ENCODE measurements around the gene CDKN1A. TPM values are rescaled to one million over a fixed set of nuclear protein-coding genes. Genes with fewer than 3 reads are reported as not detected.
"Not testable (repeated sequence)": the region's sequence is repeated elsewhere in the genome, so short reads cannot be mapped to it uniquely, and the experiment has no call there.

Gene CDKN1A
- total RNA-seq, 4 donors from 2014 or later, result 143 to 200 (median 181) TPM

- intact Hi-C loops (cut with DNase I; ENCODE audit: low total_unique reads), result no loop called here
- no peak for TF ChIP-seq POLR2A (IDR thresholded peaks at IDR 0.05)
- 92 to 95% methylated on average over 7 of the region's 7 CpGs for WGBS, 2 donors
- peak in 1 of 2 donors; percentile 56 for DNase-seq (ENCODE audit: low spot score in 2 of 2)
- no peak overlapping the region for H3K4me3 ChIP-seq (ENCODE audit: low read depth, poor library complexity, severe bottlenecking)
Observed at GRCh38 chr6:36719126-36719525, 40.6 kb downstream of the CDKN1A start.

- DNase-seq (ENCODE audit: low spot score in 2 of 2), result no peak
- TF ChIP-seq POLR2A (IDR thresholded peaks at IDR 0.05) (no peak), CTCF (IDR thresholded peaks at IDR 0.05) (no peak)
- WGBS, 2 donors, result 93 to 94% methylated on average over 11 of the region's 11 CpGs
- intact Hi-C loops (cut with DNase I; ENCODE audit: low total_unique reads), result no loop called here
- H3K4me3 ChIP-seq (ENCODE audit: low read depth, poor library complexity, severe bottlenecking), result no peak overlapping the region
Observed at GRCh38 chr6:36720251-36721141, 42.0 kb downstream of the CDKN1A start.

GRCh38 chr6:36721369-36722140 lies 43.0 kb downstream of the CDKN1A start:
- no peak for DNase-seq (ENCODE audit: low spot score in 2 of 2)
- no peak overlapping the region for H3K4me3 ChIP-seq (ENCODE audit: low read depth, poor library complexity, severe bottlenecking)
- 79 to 81% methylated on average over 2 to 3 of the region's 15 CpGs for WGBS, 2 donors
- intact Hi-C loops (cut with DNase I; ENCODE audit: low total_unique reads), result no loop called here
- TF ChIP-seq POLR2A (IDR thresholded peaks at IDR 0.05) (no peak), CTCF (IDR thresholded peaks at IDR 0.05) (no peak)

GRCh38 chr6:36722365-36722764 lies 43.9 kb downstream of the CDKN1A start:
- intact Hi-C loops (cut with DNase I; ENCODE audit: low total_unique reads), result no loop called here
- 84% methylated on average over 9 to 10 of the region's 10 CpGs for WGBS, 2 donors
- TF ChIP-seq POLR2A (IDR thresholded peaks at IDR 0.05) (no peak), CTCF (IDR thresholded peaks at IDR 0.05) (no peak)

GRCh38 chr6:36722879-36723278 lies 44.4 kb downstream of the CDKN1A start:
- intact Hi-C loops (cut with DNase I; ENCODE audit: low total_unique reads), result no loop called here
- TF ChIP-seq POLR2A (IDR thresholded peaks at IDR 0.05) (no peak), CTCF (IDR thresholded peaks at IDR 0.05) (no peak)
- no peak for DNase-seq (ENCODE audit: low spot score in 2 of 2)
- WGBS, 2 donors, result 63 to 66% methylated on average over 2 of the region's 2 CpGs
- H3K4me3 ChIP-seq (ENCODE audit: low read depth, poor library complexity, severe bottlenecking), result no peak overlapping the region

More at GRCh38 chr6:36722365-36722764, 43.9 kb downstream of the CDKN1A start:
- H3K4me3 ChIP-seq (ENCODE audit: low read depth, poor library complexity, severe bottlenecking), result no peak overlapping the region
- no peak for DNase-seq (ENCODE audit: low spot score in 2 of 2)

GRCh38 chr6:36723992-36724391 lies 45.5 kb downstream of the CDKN1A start:
- intact Hi-C loops (cut with DNase I; ENCODE audit: low total_unique reads), result loop anchor here (2.0 kb wide), 1 partner anchor 71 kb away; no protein-coding TSS in a partner anchor
- DNase-seq (ENCODE audit: low spot score in 2 of 2); H3K4me3 ChIP-seq (ENCODE audit: low read depth, poor library complexity, severe bottlenecking): not testable (repeated sequence)
- 90 to 91% methylated on average over 4 of the region's 4 CpGs for WGBS, 2 donors

Data from lower leg skin (tissue), 4 donors.